HG03432 (cell line): ENCODE measurements around the gene UHRF1.
"Not testable (repeated sequence)": the region's sequence is repeated elsewhere in the genome, so short reads cannot be mapped to it uniquely, and the experiment has no call there.

Experiments
- ATAC-seq: cut with Tn5 transposase; IDR thresholded peaks from one replicate; pipeline ENCODE4 v1.9.1; 2021; ENCODE audit warnings: mild to moderate bottlenecking, moderate library complexity; ENCODE audit not compliant: unreplicated experiment

Gene UHRF1

GRCh38 chr19:4897146-4897545 is 12.2 kb upstream of the UHRF1 start:
- ATAC-seq: no peak

- ATAC-seq: not testable (repeated sequence)
These were observed 8.4 kb upstream of the UHRF1 start for GRCh38 chr19:4900879-4901278.

GRCh38 chr19:4902796-4903195 is 6.5 kb upstream of the UHRF1 start, which contains the start of gene ARRDC5:
Gene ARRDC5, minus strand, starts transcription at chr19:4902896. Its CDS starts 71 bp downstream, at chr19:4902825.
- no peak for ATAC-seq

- no peak for ATAC-seq
These were observed 4.8 kb upstream of the UHRF1 start for GRCh38 chr19:4904481-4904880.

- ATAC-seq: no peak
These were observed 2.3 kb upstream of the UHRF1 start for GRCh38 chr19:4906963-4907362.

GRCh38 chr19:4908360-4908759 is 941 bp upstream of the UHRF1 start:
- no peak for ATAC-seq

- no peak for ATAC-seq
These were observed 533 bp upstream of the UHRF1 start for GRCh38 chr19:4908781-4909155.

- ATAC-seq: peak; percentile 75
These were observed 744 bp downstream of the UHRF1 start for GRCh38 chr19:4909897-4910593.

GRCh38 chr19:4910594-4911281 is 1.4 kb downstream of the UHRF1 start:
- no peak for ATAC-seq

- no peak for ATAC-seq
These were observed 2.0 kb downstream of the UHRF1 start for GRCh38 chr19:4911314-4911713.

GRCh38 chr19:4911786-4912672 is 2.7 kb downstream of the UHRF1 start:
- ATAC-seq: no peak

- ATAC-seq: no peak
These were observed 4.9 kb downstream of the UHRF1 start for GRCh38 chr19:4913996-4914735.

- no peak for ATAC-seq
These were observed 5.6 kb downstream of the UHRF1 start for GRCh38 chr19:4914736-4915501.

- no peak for ATAC-seq
These were observed 7.2 kb downstream of the UHRF1 start for GRCh38 chr19:4916292-4917082.

- ATAC-seq: no peak
These were observed 13.4 kb downstream of the UHRF1 start for GRCh38 chr19:4922530-4923275.

- no peak for ATAC-seq
These were observed 14.0 kb downstream of the UHRF1 start for GRCh38 chr19:4923276-4923747.

GRCh38 chr19:4929186-4929585 is 19.9 kb downstream of the UHRF1 start:
- ATAC-seq: no peak

- no peak for ATAC-seq
These were observed 21.4 kb downstream of the UHRF1 start for GRCh38 chr19:4930664-4931063.
